Smooth muscle cell (in vitro differentiated cells): ENCODE measurements around the gene ISM1. TPM values are rescaled to one million over a fixed set of nuclear protein-coding genes. Genes with fewer than 3 reads are reported as not detected.

Source experiments
- DNase-seq: peaks from one replicate; lab custom pipeline; 2025; ENCODE audit not compliant: unreplicated experiment; lab: John Stamatoyannopoulos, UW
- H2AFZ ChIP-seq: fragments of 200-600 bp; sonication (generic); 2 replicates; pipeline ENCODE4 v1.6.0; 2016; ENCODE audit warnings: antibody characterized with exemption, low read depth, mild to moderate bottlenecking
- H3F3A ChIP-seq: fragments of 200-600 bp; sonication (generic); 2 replicates; pipeline ENCODE4 v1.6.0; 2017; ENCODE audit warnings: antibody characterized with exemption, low read depth
- H3K27ac ChIP-seq: fragments of 200-600 bp; sonication (generic); 2 replicates; pipeline ENCODE4 v1.5.1; 2016; ENCODE audit warnings: low read depth, mild to moderate bottlenecking
- H3K27me3 ChIP-seq: fragments of 200-600 bp; sonication (generic); 2 replicates; pipeline ENCODE4 v1.6.1; 2016; ENCODE audit warnings: low read depth, mild to moderate bottlenecking
- H3K36me3 ChIP-seq: fragments of 200-600 bp; sonication (generic); 2 replicates; pipeline ENCODE4 v1.5.1; 2016; ENCODE audit warnings: low read depth
- H3K4me1 ChIP-seq: fragments of 200-600 bp; sonication (generic); 2 replicates; pipeline ENCODE4 v1.5.1; 2016; ENCODE audit warnings: low read depth
- H3K4me2 ChIP-seq: fragments of 200-600 bp; sonication (generic); 2 replicates; pipeline ENCODE4 v1.6.0; 2016; ENCODE audit warnings: mild to moderate bottlenecking
- H3K4me3 ChIP-seq: fragments of 200-600 bp; sonication (generic); 2 replicates; pipeline ENCODE4 v1.5.1; 2016; ENCODE audit warnings: mild to moderate bottlenecking
- H3K79me2 ChIP-seq: fragments of 200-600 bp; sonication (generic); 2 replicates; pipeline ENCODE4 v1.6.0; 2016; ENCODE audit warnings: low read depth, mild to moderate bottlenecking
- H3K9ac ChIP-seq: fragments of 200-600 bp; sonication (generic); 2 replicates; pipeline ENCODE4 v1.6.0; 2016; ENCODE audit warnings: low read depth
- H3K9me3 ChIP-seq: fragments of 200-600 bp; sonication (generic); replicated peaks from 2 replicates; pipeline ENCODE4 v1.5.1; 2016; ENCODE audit warnings: low read depth
- H4K20me1 ChIP-seq: fragments of 200-600 bp; sonication (generic); 2 replicates; pipeline ENCODE4 v1.6.0; 2016; ENCODE audit warnings: low read depth
- CTCF ChIP-seq: fragments of 200-600 bp; sonication (generic); IDR thresholded peaks from 2 replicates; pipeline ENCODE4 v1.5.1; 2017; ENCODE audit warnings: borderline replicate concordance, mild to moderate bottlenecking, antibody characterized with exemption; ENCODE audit not compliant: insufficient read depth, poor library complexity, severe bottlenecking
- WGBS: methylation state at CpG from one replicate; pipeline ENCODE4 v1.1.7; 2016; ENCODE audit warnings: low lambda C conversion rate; 5-methylcytosine and 5-hydroxymethylcytosine counted together
- polyA plus RNA-seq: library from polyadenylated mRNA; unstranded; fragments of >200 nt; fragmentation: Nextera tagmentation; extraction: Ambion mirVana; gene quantifications from 2 replicates; pipeline ENCODE4 v1.2.1, GENCODE V29; 2016
- total RNA-seq: library from RNA; depleted of rRNA; stranded (reverse); fragments of >200 nt; gene quantifications from 2 replicates; pipeline ENCODE4 v1.2.3, GENCODE V29; 2014

ISM1 gene
- total and polyA plus RNA-seq, 2 experiments from 2014 or later = 2.6 to 3.5 TPM

- H3K9ac ChIP-seq = no peak overlapping the region
- no peaks in the 10 kb centered on the region for H3K9me3 ChIP-seq
- DNase-seq = no peak
- H3K27ac ChIP-seq = no peak overlapping the region
- no peaks in the 10 kb centered on the region for H4K20me1 ChIP-seq
- H3K4me1 ChIP-seq = peaks cover 4% of the 10 kb centered on the region
- H2AFZ ChIP-seq = no peak overlapping the region
- no peaks in the 10 kb centered on the region for H3K27me3 ChIP-seq
- TF ChIP-seq CTCF = no peak
- H3K4me2 ChIP-seq = no peak overlapping the region
- no peaks in the 10 kb centered on the region for H3K79me2 ChIP-seq
- H3K36me3 ChIP-seq = no peaks in the 10 kb centered on the region
- WGBS = 100% methylated on average over 1 of the region's 1 CpG
- H3K4me3 ChIP-seq = no peak overlapping the region
- no peaks in the 10 kb centered on the region for H3F3A ChIP-seq
Measured at GRCh38 chr20:13236990-13237720, 16.1 kb downstream of the ISM1 start.

GRCh38 chr20:13238001-13238653 lies 17.1 kb downstream of the ISM1 start:
- no peak overlapping the region for H3K4me2 ChIP-seq
- no peak overlapping the region for H3K27ac ChIP-seq
- H3K27me3 ChIP-seq = no peaks in the 10 kb centered on the region
- 87% methylated on average over 2 of the region's 2 CpGs for WGBS
- H3K79me2 ChIP-seq = no peaks in the 10 kb centered on the region
- H3K4me3 ChIP-seq = no peak overlapping the region
- peaks cover 4% of the 10 kb centered on the region for H3K4me1 ChIP-seq
- H3K9ac ChIP-seq = no peak overlapping the region
- H3F3A ChIP-seq = no peaks in the 10 kb centered on the region
- no peak for TF ChIP-seq CTCF
- H3K36me3 ChIP-seq = no peaks in the 10 kb centered on the region
- no peaks in the 10 kb centered on the region for H4K20me1 ChIP-seq
- H3K9me3 ChIP-seq = no peaks in the 10 kb centered on the region
- no peak for DNase-seq
- no peak overlapping the region for H2AFZ ChIP-seq

GRCh38 chr20:13243826-13244376 lies 22.8 kb downstream of the ISM1 start:
- H3K4me2 ChIP-seq = no peak overlapping the region
- H3K9me3 ChIP-seq = no peaks in the 10 kb centered on the region
- H3K79me2 ChIP-seq = no peaks in the 10 kb centered on the region
- H4K20me1 ChIP-seq = no peaks in the 10 kb centered on the region
- TF ChIP-seq CTCF = no peak
- H2AFZ ChIP-seq = no peak overlapping the region
- H3K27ac ChIP-seq = no peak overlapping the region
- no peaks in the 10 kb centered on the region for H3F3A ChIP-seq
- no peaks in the 10 kb centered on the region for H3K36me3 ChIP-seq
- H3K4me1 ChIP-seq = no peaks in the 10 kb centered on the region
- H3K4me3 ChIP-seq = no peak overlapping the region
- WGBS = 46% methylated on average over 2 of the region's 2 CpGs
- no peaks in the 10 kb centered on the region for H3K27me3 ChIP-seq
- H3K9ac ChIP-seq = no peak overlapping the region
- DNase-seq = no peak
